Retinal pigment epithelial cell (primary cell): ENCODE measurements around the gene ARHGEF37.

Experiments used
- DNase-seq: peaks from one replicate; pipeline ENCODE4 v3.0.0-alpha.2; 2010; ENCODE audit warnings: low read depth
- H3K4me3 ChIP-seq: 2 replicates; pipeline ENCODE4 v1.5.1; 2011; ENCODE audit warnings: mild to moderate bottlenecking, low read length, control low read depth, moderate library complexity
- TF ChIP-seq, protein P1 (sequence below): conservative IDR thresholded peaks from 2 replicates; pipeline ENCODE4 v1.5.1; 2011; ENCODE audit warnings: low read depth, low read length, control low read depth, inconsistent platforms

ARHGEF37 gene

GRCh38 chr5:149608936-149609545 is 27.7 kb downstream of the ARHGEF37 start:
- no peak for DNase-seq
- TF ChIP-seq, protein P1, sequence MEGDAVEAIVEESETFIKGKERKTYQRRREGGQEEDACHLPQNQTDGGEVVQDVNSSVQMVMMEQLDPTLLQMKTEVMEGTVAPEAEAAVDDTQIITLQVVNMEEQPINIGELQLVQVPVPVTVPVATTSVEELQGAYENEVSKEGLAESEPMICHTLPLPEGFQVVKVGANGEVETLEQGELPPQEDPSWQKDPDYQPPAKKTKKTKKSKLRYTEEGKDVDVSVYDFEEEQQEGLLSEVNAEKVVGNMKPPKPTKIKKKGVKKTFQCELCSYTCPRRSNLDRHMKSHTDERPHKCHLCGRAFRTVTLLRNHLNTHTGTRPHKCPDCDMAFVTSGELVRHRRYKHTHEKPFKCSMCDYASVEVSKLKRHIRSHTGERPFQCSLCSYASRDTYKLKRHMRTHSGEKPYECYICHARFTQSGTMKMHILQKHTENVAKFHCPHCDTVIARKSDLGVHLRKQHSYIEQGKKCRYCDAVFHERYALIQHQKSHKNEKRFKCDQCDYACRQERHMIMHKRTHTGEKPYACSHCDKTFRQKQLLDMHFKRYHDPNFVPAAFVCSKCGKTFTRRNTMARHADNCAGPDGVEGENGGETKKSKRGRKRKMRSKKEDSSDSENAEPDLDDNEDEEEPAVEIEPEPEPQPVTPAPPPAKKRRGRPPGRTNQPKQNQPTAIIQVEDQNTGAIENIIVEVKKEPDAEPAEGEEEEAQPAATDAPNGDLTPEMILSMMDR, result no peak
- no peak overlapping the region for H3K4me3 ChIP-seq

DNA sequence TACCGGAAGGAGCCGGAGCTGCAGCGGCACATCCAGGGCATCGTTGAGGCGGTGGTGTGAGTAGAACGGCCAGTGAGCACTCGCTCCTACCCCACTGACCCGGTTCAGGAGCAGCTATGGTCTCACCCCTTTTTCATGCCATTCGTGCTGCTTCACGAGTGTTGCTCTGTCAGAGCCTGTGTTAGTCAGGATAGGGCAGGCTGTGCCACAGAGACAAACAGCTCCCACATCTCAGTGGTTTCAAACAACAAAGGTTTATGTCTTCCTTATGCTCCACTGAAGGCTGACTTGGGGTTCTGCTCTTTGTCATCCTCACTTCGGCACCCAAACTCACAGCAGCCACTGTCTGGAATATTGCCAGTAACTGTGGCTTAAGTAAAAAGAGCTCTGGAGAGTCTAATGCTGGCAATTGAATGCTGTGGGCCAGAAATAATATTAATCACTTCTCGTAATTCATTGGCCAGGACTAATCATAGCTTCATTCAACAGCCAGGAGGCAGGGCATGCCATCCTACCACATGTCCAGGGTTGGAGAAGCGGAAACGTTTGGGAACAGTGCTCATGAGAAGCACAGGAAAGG is 28.4 kb downstream of the ARHGEF37 start:
- no peak for DNase-seq
- TF ChIP-seq, protein P1, result no peak
- no peak overlapping the region for H3K4me3 ChIP-seq

DNA sequence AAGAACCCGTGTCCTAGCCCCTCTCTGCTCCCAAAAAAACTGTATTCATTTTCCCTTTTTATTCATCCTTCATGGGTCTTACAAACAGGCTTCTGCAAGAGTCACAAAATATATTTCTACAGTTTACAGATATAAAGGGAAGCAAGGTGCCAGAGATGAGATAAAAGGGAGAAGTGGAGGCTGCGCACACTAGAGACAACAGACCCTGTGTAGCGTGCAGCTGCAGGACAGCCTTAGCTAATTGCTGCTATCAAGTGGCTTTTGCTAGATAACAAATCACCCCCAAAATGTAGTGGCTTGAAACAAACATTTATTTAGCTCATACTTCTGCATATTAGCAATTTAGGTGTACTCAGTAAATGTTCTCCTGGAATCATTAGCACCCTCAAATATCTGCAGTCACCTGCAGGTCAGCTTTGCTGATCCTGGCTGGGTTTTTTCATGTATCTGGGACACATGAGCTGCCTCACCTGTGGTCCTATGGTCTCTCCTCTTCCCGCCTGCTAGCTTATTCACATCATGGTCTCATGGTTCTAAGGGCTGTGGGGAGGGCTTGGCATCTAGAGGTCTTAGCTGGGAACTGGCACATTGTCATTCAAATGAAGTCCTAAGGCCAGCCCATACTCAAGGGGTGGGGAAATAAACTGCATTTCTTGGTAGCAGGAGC is 29.4 kb downstream of the ARHGEF37 start:
- no peak overlapping the region for H3K4me3 ChIP-seq
- TF ChIP-seq, protein P1, result no peak
- DNase-seq, result no peak

- TF ChIP-seq, protein P1, result no peak
- DNase-seq, result no peak
- no peak overlapping the region for H3K4me3 ChIP-seq
These were observed 30.0 kb downstream of the ARHGEF37 start for GRCh38 chr5:149611326-149611725.

GRCh38 chr5:149614034-149614907 is 33.0 kb downstream of the ARHGEF37 start:
- no peak overlapping the region for H3K4me3 ChIP-seq
- DNase-seq, result no peak
- TF ChIP-seq, protein P1, result no peak

- TF ChIP-seq, protein P1, result no peak
- no peak overlapping the region for H3K4me3 ChIP-seq
- DNase-seq, result no peak
These were observed 34.7 kb downstream of the ARHGEF37 start for GRCh38 chr5:149615976-149616375.
